ENCODE data around the gene NPAS1.
"Not testable (repeated sequence)": the region's sequence is repeated elsewhere in the genome, so short reads cannot be mapped to it uniquely, and the experiment has no call there.

Gene NPAS1

GRCh38 chr19:47001584-47001983, 18.1 kb upstream of the NPAS1 start:
- Mint-ChIP-seq H3K27ac (no peak overlapping the region), H3K4me1 (peaks cover 13% of the 10 kb centered on the region), H3K9me3 (peaks cover 2% of the 10 kb centered on the region), H3K36me3 (peaks cover 64% of the 10 kb centered on the region), H3K4me3 (no peak overlapping the region)
- no peak for ATAC-seq
- DNase-seq (ENCODE audit: low spot score in 2 of 2), result no peak

- Mint-ChIP-seq H3K27ac (peak overlapping the region; percentile 20), H3K4me3 (no peak overlapping the region), H3K4me1 (peaks cover 17% of the 10 kb centered on the region), H3K9me3 (peaks cover 2% of the 10 kb centered on the region), H3K36me3 (peaks cover 66% of the 10 kb centered on the region)
- DNase-seq (ENCODE audit: low spot score in 2 of 2), result no peak
- no peak for ATAC-seq
Observed at GRCh38 chr19:47002106-47002766, 17.4 kb upstream of the NPAS1 start.

GRCh38 chr19:47002853-47003610, 16.6 kb upstream of the NPAS1 start:
- Mint-ChIP-seq H3K36me3 (peaks cover 64% of the 10 kb centered on the region), H3K4me1 (peaks cover 17% of the 10 kb centered on the region), H3K27ac (peak overlapping the region; percentile 71), H3K4me3 (no peak overlapping the region), H3K9me3 (peaks cover 2% of the 10 kb centered on the region)
- no peak for DNase-seq (ENCODE audit: low spot score in 2 of 2)
- ATAC-seq, result no peak

- H3K9me3 Mint-ChIP-seq, result peaks cover 2% of the 10 kb centered on the region
- DNase-seq (ENCODE audit: low spot score in 2 of 2), result no peak
- H3K27ac Mint-ChIP-seq, result peak overlapping the region; percentile 71
- ATAC-seq, result peak; percentile 33
- H3K4me3 Mint-ChIP-seq, result no peak overlapping the region
- H3K36me3 Mint-ChIP-seq, result peaks cover 61% of the 10 kb centered on the region
- H3K4me1 Mint-ChIP-seq, result peaks cover 17% of the 10 kb centered on the region
Observed at GRCh38 chr19:47003611-47004465, 15.8 kb upstream of the NPAS1 start.

GRCh38 chr19:47005164-47005641, 14.4 kb upstream of the NPAS1 start:
- ATAC-seq (no peak), DNase-seq (ENCODE audit: low spot score in 2 of 2) (no peak)
- peaks cover 53% of the 10 kb centered on the region for H3K36me3 Mint-ChIP-seq
- no peak overlapping the region for H3K27ac Mint-ChIP-seq
- peaks cover 17% of the 10 kb centered on the region for H3K4me1 Mint-ChIP-seq
- H3K9me3 Mint-ChIP-seq, result peaks cover 2% of the 10 kb centered on the region
- H3K4me3 Mint-ChIP-seq, result no peak overlapping the region

GRCh38 chr19:47005873-47006272, 13.8 kb upstream of the NPAS1 start:
- no peak for DNase-seq (ENCODE audit: low spot score in 2 of 2)
- Mint-ChIP-seq H3K4me1 (peaks cover 17% of the 10 kb centered on the region), H3K27ac (no peak overlapping the region), H3K9me3 (peaks cover 2% of the 10 kb centered on the region), H3K4me3 (no peak overlapping the region), H3K36me3 (peaks cover 46% of the 10 kb centered on the region)
- ATAC-seq, result peak; percentile 58

- Mint-ChIP-seq H3K9me3 (peaks cover 2% of the 10 kb centered on the region), H3K27ac (no peak overlapping the region), H3K4me3 (no peak overlapping the region), H3K4me1 (peaks cover 17% of the 10 kb centered on the region), H3K36me3 (peaks cover 40% of the 10 kb centered on the region)
- ATAC-seq (no peak), DNase-seq (ENCODE audit: low spot score in 2 of 2) (no peak)
Observed at GRCh38 chr19:47006496-47006895, 13.1 kb upstream of the NPAS1 start.

GRCh38 chr19:47010549-47010948, 9.1 kb upstream of the NPAS1 start:
- H3K27ac Mint-ChIP-seq; H3K4me3 Mint-ChIP-seq; H3K9me3 Mint-ChIP-seq; DNase-seq (ENCODE audit: low spot score in 2 of 2); ATAC-seq: not testable (repeated sequence)
- H3K36me3 Mint-ChIP-seq, result peaks cover 26% of the 10 kb centered on the region
- peaks cover 19% of the 10 kb centered on the region for H3K4me1 Mint-ChIP-seq

GRCh38 chr19:47012617-47013016, 7.0 kb upstream of the NPAS1 start:
- Mint-ChIP-seq H3K4me1 (peaks cover 12% of the 10 kb centered on the region), H3K27ac (peak overlapping the region; percentile 72), H3K9me3 (no peaks in the 10 kb centered on the region), H3K36me3 (peaks cover 8% of the 10 kb centered on the region), H3K4me3 (peak overlapping the region; percentile 14)
- no peak for ATAC-seq
- DNase-seq (ENCODE audit: low spot score in 2 of 2), result no peak

GRCh38 chr19:47013041-47013517, 6.6 kb upstream of the NPAS1 start:
- H3K9me3 Mint-ChIP-seq, result no peaks in the 10 kb centered on the region
- H3K4me3 Mint-ChIP-seq, result peak overlapping the region; percentile 14
- peak overlapping the region; percentile 72 for H3K27ac Mint-ChIP-seq
- peak; percentile 63 to 85 for DNase-seq (ENCODE audit: low spot score in 2 of 2)
- H3K4me1 Mint-ChIP-seq, result peaks cover 12% of the 10 kb centered on the region
- peak; percentile 73 for ATAC-seq
- H3K36me3 Mint-ChIP-seq, result peaks cover 4% of the 10 kb centered on the region

GRCh38 chr19:47018923-47019322, 714 bp upstream of the NPAS1 start:
- ATAC-seq (no peak), DNase-seq (ENCODE audit: low spot score in 2 of 2) (no peak)
- Mint-ChIP-seq H3K9me3 (no peaks in the 10 kb centered on the region), H3K36me3 (no peaks in the 10 kb centered on the region), H3K27ac (no peak overlapping the region), H3K4me1 (peaks cover 12% of the 10 kb centered on the region), H3K4me3 (peak overlapping the region; percentile 48)

- H3K36me3 Mint-ChIP-seq, result no peaks in the 10 kb centered on the region
- ATAC-seq (peak; percentile 46), DNase-seq (ENCODE audit: low spot score in 2 of 2) (no peak)
- peak overlapping the region; percentile 42 for H3K4me3 Mint-ChIP-seq
- peaks cover 12% of the 10 kb centered on the region for H3K4me1 Mint-ChIP-seq
- no peaks in the 10 kb centered on the region for H3K9me3 Mint-ChIP-seq
- H3K27ac Mint-ChIP-seq, result no peak overlapping the region
Observed at GRCh38 chr19:47020132-47020805, 632 bp downstream of the NPAS1 start.

- no peak overlapping the region for H3K27ac Mint-ChIP-seq
- ATAC-seq, result peak; percentile 42
- no peaks in the 10 kb centered on the region for H3K36me3 Mint-ChIP-seq
- no peaks in the 10 kb centered on the region for H3K9me3 Mint-ChIP-seq
- peak overlapping the region; percentile 49 for H3K4me3 Mint-ChIP-seq
- H3K4me1 Mint-ChIP-seq, result peaks cover 12% of the 10 kb centered on the region
- DNase-seq (ENCODE audit: low spot score in 2 of 2), result no peak
Observed at GRCh38 chr19:47020992-47021496, 1.4 kb downstream of the NPAS1 start.

GRCh38 chr19:47021536-47022139, 2.0 kb downstream of the NPAS1 start:
- Mint-ChIP-seq H3K9me3 (no peaks in the 10 kb centered on the region), H3K27ac (no peak overlapping the region), H3K4me3 (peak overlapping the region; percentile 49), H3K36me3 (no peaks in the 10 kb centered on the region), H3K4me1 (peaks cover 12% of the 10 kb centered on the region)
- ATAC-seq (no peak), DNase-seq (ENCODE audit: low spot score in 2 of 2) (no peak)
